HEK293 (cell line): ENCODE measurements around the gene ARMC2.

ENCODE experiments used
- CTCF ChIA-PET: fragments of 350-600 bp; formaldehyde crosslinking; extraction: SDS; loops from one replicate; lab custom pipeline; 2021; ENCODE audit warnings: antibody characterized with exemption; lab: Yijun Ruan, JAX
- POLR2A ChIA-PET: fragments of 300-600 bp; formaldehyde crosslinking; extraction: SDS; loops from one replicate; lab custom pipeline; 2020; ENCODE audit warnings: antibody characterized with exemption, inconsistent platforms; lab: Yijun Ruan, JAX
- H3K27ac ChIP-seq: fragments of 200-500 bp; sonication (Bioruptor generic); 2 replicates; pipeline ENCODE4 v1.5.1; 2014; ENCODE audit warnings: low read depth, low read length, control low read depth, inconsistent platforms; ENCODE audit errors: extremely low read depth
- H3K36me3 ChIP-seq, 2 experiments: fragments of 200-500 bp in 1 of 2; sonication (Bioruptor generic) in 1 of 2; 1 replicate in 1 of 2; 2 replicates in 1 of 2; pipeline ENCODE4 v1.5.1; 2014 to 2017; ENCODE audit warnings: inconsistent platforms in 2 of 2, low read length in 2 of 2; ENCODE audit not compliant: control insufficient read depth in 2 of 2, insufficient read depth in 1 of 2
- H3K4me1 ChIP-seq: fragments of 200-500 bp; sonication (Bioruptor generic); 2 replicates; pipeline ENCODE4 v1.5.1; 2014; ENCODE audit warnings: mild to moderate bottlenecking, low read length, inconsistent platforms; ENCODE audit not compliant: control insufficient read depth, insufficient read depth
- H3K4me3 ChIP-seq: 2 replicates; pipeline ENCODE4 v1.5.1; 2011; ENCODE audit warnings: low read depth, mild to moderate bottlenecking, control low read depth, low read length, moderate library complexity
- H3K9me3 ChIP-seq: fragments of 200-500 bp; sonication (Bioruptor generic); 2 replicates; pipeline ENCODE4 v1.5.1; 2014; ENCODE audit warnings: low read depth, low read length, inconsistent platforms; ENCODE audit not compliant: control insufficient read depth, insufficient read depth
- INSM2 ChIP-seq: fragments of 450-650 bp; formaldehyde crosslinking; IDR thresholded peaks from 2 replicates; pipeline ENCODE4 v1.5.1; 2016; ENCODE audit warnings: missing biosample characterization, missing genetic modification characterization
- TRIM28 ChIP-seq: IDR thresholded peaks from 2 replicates; pipeline ENCODE4 v1.6.1; 2011; ENCODE audit warnings: low read length, control low read depth, borderline replicate concordance
- YY2 ChIP-seq: fragments of 450-650 bp; formaldehyde crosslinking; IDR thresholded peaks from 2 replicates; pipeline ENCODE4 v1.5.1; 2016; ENCODE audit warnings: missing biosample characterization, missing genetic modification characterization
- ZNF155 ChIP-seq: fragments of 450-650 bp; formaldehyde crosslinking; IDR thresholded peaks from 2 replicates; pipeline ENCODE4 v1.5.1; 2016; ENCODE audit warnings: missing biosample characterization, missing genetic modification characterization
- ZNF157 ChIP-seq: fragments of 450-650 bp; formaldehyde crosslinking; IDR thresholded peaks from 2 replicates; pipeline ENCODE4 v1.5.1; 2016; ENCODE audit warnings: missing biosample characterization, missing genetic modification characterization
- ZNF354C ChIP-seq: fragments of 450-650 bp; formaldehyde crosslinking; IDR thresholded peaks from 2 replicates; pipeline ENCODE4 v1.5.1; 2016; ENCODE audit warnings: missing biosample characterization, missing genetic modification characterization, low read depth, borderline replicate concordance
- ZNF366 ChIP-seq: fragments of 450-650 bp; formaldehyde crosslinking; conservative IDR thresholded peaks from 2 replicates; pipeline ENCODE4 v1.5.1; 2016; ENCODE audit warnings: missing biosample characterization, missing genetic modification characterization
- ZNF426 ChIP-seq: fragments of 450-650 bp; formaldehyde crosslinking; IDR thresholded peaks from 2 replicates; pipeline ENCODE4 v1.5.1; 2017; ENCODE audit warnings: missing biosample characterization, missing genetic modification characterization, mild to moderate bottlenecking, inconsistent platforms, moderate library complexity
- ZNF558 ChIP-seq: fragments of 450-650 bp; formaldehyde crosslinking; IDR thresholded peaks from 2 replicates; pipeline ENCODE4 v1.5.1; 2016; ENCODE audit warnings: missing biosample characterization, missing genetic modification characterization
- ZNF837 ChIP-seq: fragments of 450-650 bp; formaldehyde crosslinking; IDR thresholded peaks from 2 replicates; pipeline ENCODE4 v1.5.1; 2016; ENCODE audit warnings: missing biosample characterization, missing genetic modification characterization
- TF ChIP-seq, protein P1 (sequence below): fragments of 450-650 bp; formaldehyde crosslinking; IDR thresholded peaks from 2 replicates; pipeline ENCODE4 v1.5.1; 2016; ENCODE audit warnings: missing biosample characterization, missing genetic modification characterization, borderline replicate concordance
- TF ChIP-seq, protein P2 (sequence below): IDR thresholded peaks from 2 replicates; pipeline ENCODE4 v1.6.1; 2011; ENCODE audit warnings: mild to moderate bottlenecking, low read depth, low read length, borderline replicate concordance
- TF ChIP-seq, protein P3 (sequence below): fragments of 450-650 bp; formaldehyde crosslinking; IDR thresholded peaks from 2 replicates; pipeline ENCODE4 v1.5.1; 2016; ENCODE audit warnings: missing biosample characterization, missing genetic modification characterization

The ARMC2 gene

GRCh38 chr6:109002882-109003281 lies 154.7 kb downstream of the ARMC2 start (continued):
- TF ChIP-seq, protein P1, sequence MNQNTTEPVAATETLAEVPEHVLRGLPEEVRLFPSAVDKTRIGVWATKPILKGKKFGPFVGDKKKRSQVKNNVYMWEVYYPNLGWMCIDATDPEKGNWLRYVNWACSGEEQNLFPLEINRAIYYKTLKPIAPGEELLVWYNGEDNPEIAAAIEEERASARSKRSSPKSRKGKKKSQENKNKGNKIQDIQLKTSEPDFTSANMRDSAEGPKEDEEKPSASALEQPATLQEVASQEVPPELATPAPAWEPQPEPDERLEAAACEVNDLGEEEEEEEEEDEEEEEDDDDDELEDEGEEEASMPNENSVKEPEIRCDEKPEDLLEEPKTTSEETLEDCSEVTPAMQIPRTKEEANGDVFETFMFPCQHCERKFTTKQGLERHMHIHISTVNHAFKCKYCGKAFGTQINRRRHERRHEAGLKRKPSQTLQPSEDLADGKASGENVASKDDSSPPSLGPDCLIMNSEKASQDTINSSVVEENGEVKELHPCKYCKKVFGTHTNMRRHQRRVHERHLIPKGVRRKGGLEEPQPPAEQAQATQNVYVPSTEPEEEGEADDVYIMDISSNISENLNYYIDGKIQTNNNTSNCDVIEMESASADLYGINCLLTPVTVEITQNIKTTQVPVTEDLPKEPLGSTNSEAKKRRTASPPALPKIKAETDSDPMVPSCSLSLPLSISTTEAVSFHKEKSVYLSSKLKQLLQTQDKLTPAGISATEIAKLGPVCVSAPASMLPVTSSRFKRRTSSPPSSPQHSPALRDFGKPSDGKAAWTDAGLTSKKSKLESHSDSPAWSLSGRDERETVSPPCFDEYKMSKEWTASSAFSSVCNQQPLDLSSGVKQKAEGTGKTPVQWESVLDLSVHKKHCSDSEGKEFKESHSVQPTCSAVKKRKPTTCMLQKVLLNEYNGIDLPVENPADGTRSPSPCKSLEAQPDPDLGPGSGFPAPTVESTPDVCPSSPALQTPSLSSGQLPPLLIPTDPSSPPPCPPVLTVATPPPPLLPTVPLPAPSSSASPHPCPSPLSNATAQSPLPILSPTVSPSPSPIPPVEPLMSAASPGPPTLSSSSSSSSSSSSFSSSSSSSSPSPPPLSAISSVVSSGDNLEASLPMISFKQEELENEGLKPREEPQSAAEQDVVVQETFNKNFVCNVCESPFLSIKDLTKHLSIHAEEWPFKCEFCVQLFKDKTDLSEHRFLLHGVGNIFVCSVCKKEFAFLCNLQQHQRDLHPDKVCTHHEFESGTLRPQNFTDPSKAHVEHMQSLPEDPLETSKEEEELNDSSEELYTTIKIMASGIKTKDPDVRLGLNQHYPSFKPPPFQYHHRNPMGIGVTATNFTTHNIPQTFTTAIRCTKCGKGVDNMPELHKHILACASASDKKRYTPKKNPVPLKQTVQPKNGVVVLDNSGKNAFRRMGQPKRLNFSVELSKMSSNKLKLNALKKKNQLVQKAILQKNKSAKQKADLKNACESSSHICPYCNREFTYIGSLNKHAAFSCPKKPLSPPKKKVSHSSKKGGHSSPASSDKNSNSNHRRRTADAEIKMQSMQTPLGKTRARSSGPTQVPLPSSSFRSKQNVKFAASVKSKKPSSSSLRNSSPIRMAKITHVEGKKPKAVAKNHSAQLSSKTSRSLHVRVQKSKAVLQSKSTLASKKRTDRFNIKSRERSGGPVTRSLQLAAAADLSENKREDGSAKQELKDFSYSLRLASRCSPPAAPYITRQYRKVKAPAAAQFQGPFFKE (tag by site-specific recombination), result no peak
- TF ChIP-seq ZNF354C (tag by site-specific recombination) (no peak), ZNF155 (tag by site-specific recombination) (no peak), ZNF157 (tag by site-specific recombination) (no peak), ZNF426 (no peak), YY2 (tag by site-specific recombination) (no peak), ZNF366 (no peak), ZNF558 (tag by site-specific recombination) (no peak), ZNF837 (tag by site-specific recombination) (no peak)
- TF ChIP-seq, protein P2, sequence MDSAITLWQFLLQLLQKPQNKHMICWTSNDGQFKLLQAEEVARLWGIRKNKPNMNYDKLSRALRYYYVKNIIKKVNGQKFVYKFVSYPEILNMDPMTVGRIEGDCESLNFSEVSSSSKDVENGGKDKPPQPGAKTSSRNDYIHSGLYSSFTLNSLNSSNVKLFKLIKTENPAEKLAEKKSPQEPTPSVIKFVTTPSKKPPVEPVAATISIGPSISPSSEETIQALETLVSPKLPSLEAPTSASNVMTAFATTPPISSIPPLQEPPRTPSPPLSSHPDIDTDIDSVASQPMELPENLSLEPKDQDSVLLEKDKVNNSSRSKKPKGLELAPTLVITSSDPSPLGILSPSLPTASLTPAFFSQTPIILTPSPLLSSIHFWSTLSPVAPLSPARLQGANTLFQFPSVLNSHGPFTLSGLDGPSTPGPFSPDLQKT, result no peak
- TF ChIP-seq, protein P3, sequence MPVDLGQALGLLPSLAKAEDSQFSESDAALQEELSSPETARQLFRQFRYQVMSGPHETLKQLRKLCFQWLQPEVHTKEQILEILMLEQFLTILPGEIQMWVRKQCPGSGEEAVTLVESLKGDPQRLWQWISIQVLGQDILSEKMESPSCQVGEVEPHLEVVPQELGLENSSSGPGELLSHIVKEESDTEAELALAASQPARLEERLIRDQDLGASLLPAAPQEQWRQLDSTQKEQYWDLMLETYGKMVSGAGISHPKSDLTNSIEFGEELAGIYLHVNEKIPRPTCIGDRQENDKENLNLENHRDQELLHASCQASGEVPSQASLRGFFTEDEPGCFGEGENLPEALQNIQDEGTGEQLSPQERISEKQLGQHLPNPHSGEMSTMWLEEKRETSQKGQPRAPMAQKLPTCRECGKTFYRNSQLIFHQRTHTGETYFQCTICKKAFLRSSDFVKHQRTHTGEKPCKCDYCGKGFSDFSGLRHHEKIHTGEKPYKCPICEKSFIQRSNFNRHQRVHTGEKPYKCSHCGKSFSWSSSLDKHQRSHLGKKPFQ (tag by site-specific recombination), result no peak
- TF ChIP-seq, all 188 proteins: peak for 0

- POLR2A ChIA-PET, result no interaction called here
- Histone ChIP-seq H3K4me3 (no peak overlapping the region), H3K27ac (no peak overlapping the region)
- no peak for TF ChIP-seq INSM2 (tag by site-specific recombination)
- TF ChIP-seq TRIM28, result peak; percentile 52; the same call in 1 of the 2 replicates
- TF ChIP-seq, all 188 proteins: peak for 1
- H3K36me3 ChIP-seq, result peaks cover 0 to 3% of the 10 kb centered on the region in 2 experiments; a peak in 1 of 3 replicates
- CTCF ChIA-PET, result interaction anchor here (1.3 kb wide), 1 partner anchor 180 kb away, joined by 3 read pairs; no protein-coding TSS in a partner anchor
- no peaks in the 10 kb centered on the region for H3K9me3 ChIP-seq
- peaks cover 37% of the 10 kb centered on the region for H3K4me1 ChIP-seq
Measured at GRCh38 chr6:109006818-109007217, 158.6 kb downstream of the ARMC2 start.
